ENCODE measurements around the gene HSP90AB1. TPM values are rescaled to one million over a fixed set of nuclear protein-coding genes. Genes with fewer than 3 reads are reported as not detected.
A peak's percentile ranks its signal among the peaks of the same experiment; 100 is the strongest.

The HSP90AB1 gene
- total and polyA plus RNA-seq, 9 of the 15 experiments (the other 6 are each of a cell fraction or from before 2014, with no cell fraction given), result 1,780 to 3,358 (median 2,262) TPM

GRCh38 chr6:44265722-44266233, 18.9 kb downstream of the HSP90AB1 start (continued):
- TF ChIP-seq CLOCK (CRISPR knock-in tag; IDR thresholded peaks at IDR 0.05; ENCODE audit: borderline replicate concordance) (no peak), PHTF2 (CRISPR knock-in tag; IDR thresholded peaks at IDR 0.05) (no peak), ZNF133 (CRISPR knock-in tag; IDR thresholded peaks at IDR 0.05) (no peak), DPF2 (IDR thresholded peaks at IDR 0.05) (peak; percentile 84), MAFF (IDR thresholded peaks at IDR 0.05; ENCODE audit: low read length) (no peak), ZNF75A (CRISPR knock-in tag; IDR thresholded peaks at IDR 0.05) (no peak), IRF9 (tag; IDR thresholded peaks at IDR 0.05) (no peak), ZNF766 (CRISPR knock-in tag; conservative IDR thresholded peaks at IDR 0.05) (no peak), ZZZ3 (IDR thresholded peaks at IDR 0.05) (no peak), ZKSCAN8 (CRISPR knock-in tag; IDR thresholded peaks at IDR 0.05) (no peak), EWSR1 (IDR thresholded peaks at IDR 0.05; ENCODE audit: borderline replicate concordance, low read depth, partially characterized antibody) (no peak), BDP1 (IDR thresholded peaks at IDR 0.05; ENCODE audit: insufficient read depth, insufficient read length) (no peak), NFE2 (IDR thresholded peaks at IDR 0.05; ENCODE audit: low read depth) (no peak), ATF4 (CRISPR knock-in tag; IDR thresholded peaks at IDR 0.05) (no peak), ATF3 (IDR thresholded peaks at IDR 0.05) (peak; percentile 43; the same call in 1 of the 2 replicates), ATF3 (CRISPR knock-in tag; conservative IDR thresholded peaks at IDR 0.05) (no peak), ZNF436 (CRISPR knock-in tag; IDR thresholded peaks at IDR 0.05) (no peak), ZNF445 (CRISPR knock-in tag; IDR thresholded peaks at IDR 0.05; ENCODE audit: low read depth) (no peak), CHD4 (IDR thresholded peaks at IDR 0.05; ENCODE audit: insufficient read depth, insufficient replicate concordance, low read depth, low read length, poor library complexity, severe bottlenecking) (no peak), GTF2E2 (tag; IDR thresholded peaks at IDR 0.05) (no peak), RBM14 (IDR thresholded peaks at IDR 0.05; ENCODE audit: borderline replicate concordance, insufficient read depth, low read depth, low read length) (no peak), RAD51 (IDR thresholded peaks at IDR 0.05; ENCODE audit: borderline replicate concordance, low read depth) (no peak), ATF6 (CRISPR knock-in tag; IDR thresholded peaks at IDR 0.05) (no peak)

Data from K562 (cell line).